Activated naive CD4-positive, alpha-beta T cell treated with anti-CD3 and anti-CD28 coated beads, Interleukin-2, amount 10 ng/mL, durations not matched to agents 7 days and 5 days (primary cell): Measurements from ENCODE around the gene NFRKB.

Source experiments
- CTCF ChIA-PET: fragments of 350-600 bp; sonication (Branson Sonifier 250); formaldehyde crosslinking; loops from one replicate; lab custom pipeline; 2021; ENCODE audit warnings: antibody characterized with exemption; lab: Charles Lee
- DNase-seq: peaks from one replicate; pipeline ENCODE4 v3.0.0-alpha.2; 2020
- H3K27ac Mint-ChIP-seq: one replicate; pipeline ENCODE4 v1.8.0; 2021; ENCODE audit warnings: mild to moderate bottlenecking, moderate library complexity, mixed read lengths
- H3K27me3 Mint-ChIP-seq: one replicate; pipeline ENCODE4 v1.8.0; 2021; ENCODE audit warnings: mild to moderate bottlenecking, mixed read lengths
- H3K36me3 Mint-ChIP-seq: one replicate; pipeline ENCODE4 v1.8.0; 2021; ENCODE audit warnings: mixed read lengths
- H3K4me1 Mint-ChIP-seq: one replicate; pipeline ENCODE4 v1.8.0; 2021; ENCODE audit warnings: mixed read lengths
- H3K4me3 Mint-ChIP-seq: one replicate; pipeline ENCODE4 v1.8.0; 2021; ENCODE audit warnings: mild to moderate bottlenecking, moderate library complexity, mixed read lengths
- H3K9me3 Mint-ChIP-seq: one replicate; pipeline ENCODE4 v1.8.0; 2021; ENCODE audit warnings: mixed read lengths

Gene NFRKB

DNA sequence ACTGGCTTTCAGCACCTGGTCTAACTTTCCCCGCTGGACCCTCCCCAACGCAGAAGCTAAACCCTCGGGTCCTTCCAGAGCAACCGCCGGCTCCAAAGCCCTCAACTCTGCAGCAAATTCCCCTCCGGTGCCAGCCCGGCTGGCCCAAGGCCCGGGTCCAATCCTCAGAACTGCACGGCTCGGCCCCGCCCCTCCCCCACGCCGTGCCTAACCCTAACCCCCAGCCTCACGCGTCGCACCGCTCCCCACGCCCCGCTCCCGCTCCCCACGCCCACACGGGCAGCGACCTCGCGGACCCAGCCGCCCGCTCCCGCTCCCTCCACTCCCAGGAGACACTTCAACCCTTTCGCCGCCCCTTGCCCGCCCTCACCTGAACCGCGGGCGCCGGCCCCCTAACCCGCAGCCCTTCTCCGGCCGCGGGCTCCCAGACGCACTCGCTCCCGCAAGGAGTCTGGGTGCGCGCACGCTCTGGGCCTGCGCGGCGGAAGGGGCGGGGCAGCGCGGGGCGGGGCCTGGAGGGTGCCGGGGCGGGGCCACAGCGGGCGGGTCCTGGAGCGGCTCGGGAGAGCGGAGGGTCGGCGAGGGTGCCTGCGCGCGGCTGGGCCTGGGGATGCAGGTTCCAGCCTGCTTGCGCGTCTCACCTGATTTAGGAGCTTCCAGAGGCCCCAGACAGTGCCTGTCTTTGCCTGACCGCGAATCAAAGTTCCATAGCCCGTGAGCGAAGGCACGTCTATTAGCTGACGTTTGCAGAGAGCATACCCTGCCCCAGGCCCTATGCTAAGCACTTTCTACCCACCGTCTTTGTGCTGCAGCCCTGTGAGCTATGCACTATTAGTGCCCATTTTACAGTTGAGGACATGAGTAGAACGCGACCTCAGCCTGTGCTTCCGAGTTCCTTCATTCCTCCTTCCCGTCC lies at the start of gene NFRKB:
Gene NFRKB, minus strand, starts transcription at position 453 of the 916 bp plus-strand sequence. CDS start 2,729 bp downstream, outside the sequence.
- peak; percentile 89 for DNase-seq
- Mint-ChIP-seq H3K36me3 (peaks cover 34% of the 10 kb centered on the region), H3K9me3 (no peaks in the 10 kb centered on the region), H3K4me3 (peak within 1 kb of the TSS; percentile 90), H3K27me3 (no peaks in the 10 kb centered on the region), H3K4me1 (peaks cover 36% of the 10 kb centered on the region), H3K27ac (peak within 1 kb of the TSS; percentile 87)
- CTCF ChIA-PET = interaction anchor here (1.6 kb wide), 1 partner anchor 237 kb away, joined by 5 read pairs; no protein-coding TSS in a partner anchor

DNA sequence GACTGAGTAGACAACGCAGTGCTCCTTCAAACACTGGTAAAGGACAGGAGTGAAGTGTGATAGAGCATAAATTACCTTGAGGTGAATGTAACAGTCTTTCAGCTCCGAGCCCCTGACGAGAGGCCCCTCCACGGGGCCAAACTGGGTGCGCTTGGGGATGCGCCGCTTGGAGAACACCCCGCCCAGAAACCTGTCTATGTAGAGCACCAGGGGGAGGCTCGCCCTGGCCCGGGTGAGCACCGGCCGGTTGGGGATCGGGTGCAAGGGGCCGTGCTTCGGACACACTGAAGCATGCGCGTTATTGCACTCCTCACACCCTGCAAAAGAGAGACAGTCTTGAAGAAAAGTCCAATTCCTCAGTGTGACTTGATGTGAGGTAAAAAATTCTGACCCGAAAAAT lies 49.3 kb upstream of the NFRKB start:
- Mint-ChIP-seq H3K4me1 (no peaks in the 10 kb centered on the region), H3K36me3 (peaks cover 20% of the 10 kb centered on the region), H3K27me3 (no peaks in the 10 kb centered on the region), H3K27ac (no peak overlapping the region), H3K9me3 (no peaks in the 10 kb centered on the region), H3K4me3 (no peak overlapping the region)
- CTCF ChIA-PET = interaction anchor here (0.8 kb wide), 1 partner anchor 9 kb away, joined by 3 read pairs; no protein-coding TSS in a partner anchor
- DNase-seq = no peak

DNA sequence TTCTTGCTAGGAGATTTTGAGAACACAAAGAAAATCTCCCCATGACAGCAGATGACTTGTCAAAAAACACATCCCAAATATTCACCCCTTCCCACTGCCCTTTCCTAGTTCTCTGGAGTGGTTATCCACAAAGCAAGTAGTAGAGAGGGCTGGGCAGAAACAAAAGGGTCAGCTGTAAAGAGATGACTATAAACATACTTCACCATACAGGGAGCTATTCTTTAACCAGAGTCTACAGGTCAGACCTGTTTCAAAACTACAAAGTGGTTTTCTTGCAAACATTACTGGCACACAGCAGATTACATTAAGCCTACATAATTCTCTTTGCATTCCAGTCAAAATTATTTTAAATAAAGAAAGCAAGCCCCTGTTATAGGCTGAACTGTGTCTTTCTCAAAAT lies 47.7 kb upstream of the NFRKB start:
- no peak overlapping the region for H3K27ac Mint-ChIP-seq
- no peaks in the 10 kb centered on the region for H3K27me3 Mint-ChIP-seq
- H3K9me3 Mint-ChIP-seq = no peaks in the 10 kb centered on the region
- no peaks in the 10 kb centered on the region for H3K4me1 Mint-ChIP-seq
- no peak for DNase-seq
- CTCF ChIA-PET = no interaction called here
- peaks cover 20% of the 10 kb centered on the region for H3K36me3 Mint-ChIP-seq
- H3K4me3 Mint-ChIP-seq = no peak overlapping the region

DNA sequence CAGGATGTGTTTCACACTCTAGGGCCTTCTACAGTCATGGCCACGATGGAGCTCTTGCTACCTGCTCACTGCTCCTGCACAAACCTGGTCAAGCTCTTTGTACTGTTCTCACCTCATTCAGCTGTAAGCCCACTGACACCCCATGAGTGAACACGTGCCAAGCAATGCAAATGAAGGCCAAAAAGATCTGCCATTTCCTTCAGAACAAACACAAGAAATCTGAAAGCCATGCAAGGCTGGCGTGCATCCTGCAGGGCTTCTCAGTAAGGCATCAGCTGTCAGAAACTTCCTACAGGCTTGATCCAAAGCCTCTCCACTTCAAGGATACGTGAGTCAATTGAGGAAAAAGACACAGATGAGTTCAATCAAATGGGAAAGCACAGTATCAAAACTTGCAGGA lies 44.1 kb upstream of the NFRKB start:
- CTCF ChIA-PET = no interaction called here
- H3K9me3 Mint-ChIP-seq = no peaks in the 10 kb centered on the region

DNA sequence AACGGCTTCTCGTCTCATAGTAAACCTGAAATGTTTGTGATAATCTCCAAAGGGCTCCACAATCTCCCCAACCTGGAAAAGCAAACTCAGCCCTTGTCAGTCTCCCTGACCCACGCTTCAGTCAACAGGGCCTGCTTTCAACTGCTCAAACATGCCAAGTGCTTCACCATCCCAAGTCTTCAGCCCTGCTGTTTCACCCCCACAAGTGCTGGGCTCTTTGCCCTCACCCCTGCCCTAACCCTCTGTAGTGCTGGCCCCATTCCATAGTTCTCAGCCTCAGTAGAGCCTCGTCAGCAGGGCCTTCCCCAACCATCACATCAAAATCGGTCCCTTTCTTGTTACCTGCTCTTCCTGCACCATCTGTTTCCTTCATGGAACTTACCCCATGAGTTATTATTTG lies 43.4 kb upstream of the NFRKB start:
- Mint-ChIP-seq H3K27me3 (no peaks in the 10 kb centered on the region), H3K4me3 (no peak overlapping the region), H3K27ac (no peak overlapping the region), H3K9me3 (no peaks in the 10 kb centered on the region), H3K4me1 (no peaks in the 10 kb centered on the region), H3K36me3 (peaks cover 19% of the 10 kb centered on the region)
- CTCF ChIA-PET = no interaction called here
- DNase-seq = no peak

More for the DNA sequence above, 44.1 kb upstream of the NFRKB start:
- Mint-ChIP-seq H3K4me1 (no peaks in the 10 kb centered on the region), H3K27ac (no peak overlapping the region), H3K27me3 (no peaks in the 10 kb centered on the region), H3K4me3 (no peak overlapping the region), H3K36me3 (peaks cover 20% of the 10 kb centered on the region)
- no peak for DNase-seq

DNA sequence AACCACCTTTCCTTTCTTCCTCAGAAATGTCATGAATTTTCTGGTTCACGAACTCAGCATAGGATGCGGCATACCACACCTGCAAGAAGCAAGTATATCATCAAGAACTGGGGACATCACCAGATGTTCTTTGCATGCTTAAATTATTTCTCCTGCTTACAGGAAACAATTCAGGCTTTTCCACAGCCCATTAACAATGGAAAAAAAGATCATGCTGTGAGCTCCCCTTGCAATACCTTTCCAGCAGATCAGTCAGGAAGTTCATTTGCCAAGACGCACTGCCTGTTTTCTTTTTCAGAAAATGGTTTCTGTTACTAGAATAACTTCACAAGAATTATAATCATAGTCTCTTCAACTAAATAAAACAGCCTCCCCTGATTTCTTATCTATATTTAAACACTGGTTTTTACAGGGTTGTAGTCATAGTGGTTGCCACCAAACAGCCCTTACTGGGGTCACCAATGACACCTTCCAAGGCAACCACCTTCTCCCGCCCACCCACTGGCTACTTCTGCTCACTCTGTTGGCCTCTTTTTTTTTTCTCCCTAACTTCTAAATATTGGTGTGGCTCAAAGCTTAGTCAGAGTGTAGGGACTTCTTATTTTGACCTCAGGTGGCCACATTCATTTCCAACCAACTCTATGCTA lies 42.3 kb upstream of the NFRKB start:
- CTCF ChIA-PET = no interaction called here
- no peaks in the 10 kb centered on the region for H3K9me3 Mint-ChIP-seq
- H3K4me3 Mint-ChIP-seq = no peak overlapping the region
- peaks cover 14% of the 10 kb centered on the region for H3K36me3 Mint-ChIP-seq
- DNase-seq = no peak
- H3K27ac Mint-ChIP-seq = no peak overlapping the region
- H3K4me1 Mint-ChIP-seq = no peaks in the 10 kb centered on the region
- no peaks in the 10 kb centered on the region for H3K27me3 Mint-ChIP-seq

DNA sequence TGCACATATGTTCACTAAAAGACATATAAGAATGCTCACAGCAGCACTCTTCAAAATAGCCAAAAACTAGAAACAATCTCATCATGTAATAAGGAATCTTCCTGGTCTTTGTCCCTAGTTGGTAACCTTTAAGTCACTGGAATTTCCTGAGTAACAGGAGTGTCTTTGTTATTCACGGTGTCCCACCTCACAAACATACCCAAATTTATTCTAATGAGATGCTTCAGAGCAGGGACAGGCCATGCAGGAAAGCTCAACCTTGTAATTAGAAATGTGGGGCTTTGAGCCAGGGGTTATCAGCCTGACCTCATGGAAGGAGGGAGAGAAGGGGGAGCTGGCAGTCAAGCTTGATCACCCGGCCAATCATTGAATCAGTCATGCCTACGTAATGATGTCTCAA lies 40.3 kb upstream of the NFRKB start:
- no peak overlapping the region for H3K4me3 Mint-ChIP-seq
- peaks cover 10% of the 10 kb centered on the region for H3K36me3 Mint-ChIP-seq
- H3K27ac Mint-ChIP-seq = no peak overlapping the region
- H3K9me3 Mint-ChIP-seq = no peaks in the 10 kb centered on the region
- no peaks in the 10 kb centered on the region for H3K27me3 Mint-ChIP-seq
- no peak for DNase-seq
- CTCF ChIA-PET = interaction anchor here (1.0 kb wide), 1 partner anchor 9 kb away, joined by 3 read pairs; no protein-coding TSS in a partner anchor
- H3K4me1 Mint-ChIP-seq = no peaks in the 10 kb centered on the region

DNA sequence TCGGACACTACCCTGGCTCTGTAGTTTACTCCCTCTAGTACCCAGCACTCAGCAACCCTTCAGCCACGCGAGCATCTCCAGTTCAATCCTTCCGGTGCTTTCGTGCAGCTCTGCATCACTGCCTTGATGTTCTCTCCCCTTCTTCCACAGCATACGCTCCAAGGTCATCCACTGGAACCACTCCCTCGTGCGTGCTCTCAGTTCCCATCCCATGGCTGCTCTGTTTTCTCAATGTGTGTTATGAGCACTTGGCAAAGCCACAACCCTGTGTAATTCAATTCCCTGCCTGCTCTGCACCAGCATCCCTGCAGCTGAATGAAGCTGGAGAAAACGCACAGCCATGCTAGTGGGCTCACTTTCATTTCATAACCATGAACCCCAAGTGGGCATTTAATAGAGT lies 38.5 kb upstream of the NFRKB start:
- Mint-ChIP-seq H3K4me3 (no peak overlapping the region), H3K4me1 (no peaks in the 10 kb centered on the region), H3K27me3 (no peaks in the 10 kb centered on the region), H3K27ac (no peak overlapping the region), H3K9me3 (no peaks in the 10 kb centered on the region), H3K36me3 (peaks cover 17% of the 10 kb centered on the region)
- CTCF ChIA-PET = no interaction called here
- no peak for DNase-seq

DNA sequence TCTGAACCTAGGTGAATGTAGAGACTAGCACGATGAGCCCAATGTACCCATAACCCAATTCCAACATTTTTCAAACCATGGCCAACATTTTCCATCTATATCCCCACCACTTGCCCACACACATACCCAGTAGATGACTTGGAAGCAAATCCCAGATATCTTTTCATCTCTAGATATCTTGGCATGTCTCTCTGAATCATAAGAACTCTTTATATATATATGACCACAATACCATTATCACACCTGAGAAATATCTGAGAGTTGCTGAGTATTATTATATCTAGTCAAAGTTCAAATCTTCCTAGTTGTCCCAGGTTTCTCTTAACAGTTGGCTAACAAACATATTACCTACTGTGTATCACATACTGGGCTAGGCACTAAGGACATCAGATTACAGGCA lies 37.9 kb upstream of the NFRKB start:
- Mint-ChIP-seq H3K9me3 (no peaks in the 10 kb centered on the region), H3K4me3 (no peak overlapping the region), H3K27me3 (no peaks in the 10 kb centered on the region), H3K27ac (no peak overlapping the region), H3K4me1 (no peaks in the 10 kb centered on the region), H3K36me3 (peaks cover 19% of the 10 kb centered on the region)
- DNase-seq = no peak
- CTCF ChIA-PET = no interaction called here

DNA sequence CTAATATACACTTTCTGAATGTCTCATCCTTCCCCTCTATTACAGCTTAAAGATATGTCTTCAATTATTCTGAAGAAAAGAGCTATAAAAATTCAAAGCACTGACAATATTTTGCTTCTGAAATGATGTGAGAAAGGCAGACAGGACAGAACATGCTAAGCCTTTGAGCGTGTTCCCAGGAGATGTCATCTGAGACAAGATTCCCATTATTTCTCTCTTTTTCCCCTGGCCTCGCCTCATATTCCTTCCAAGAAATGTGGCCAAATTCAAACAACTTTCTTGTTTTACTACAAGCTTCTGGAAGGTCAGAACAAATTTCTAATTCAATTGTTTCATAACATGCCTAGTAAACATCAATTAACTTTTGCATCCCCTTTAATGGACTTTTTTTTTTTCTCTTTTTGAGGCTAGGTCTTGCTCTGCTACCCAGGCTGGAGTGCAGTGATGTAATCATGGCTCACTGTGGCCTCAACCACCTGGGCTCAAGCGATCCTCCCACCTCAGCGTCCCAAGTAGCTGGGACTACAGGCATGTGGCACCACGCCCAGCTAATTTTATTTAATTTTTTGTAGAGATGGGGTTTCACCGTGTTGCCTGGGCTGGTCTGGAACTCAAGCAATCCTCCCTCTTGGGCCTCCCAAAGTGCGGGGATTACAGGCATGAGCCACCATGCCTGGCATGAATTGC lies 37.1 kb upstream of the NFRKB start:
- H3K4me3 Mint-ChIP-seq = no peak overlapping the region
- CTCF ChIA-PET = no interaction called here
- no peaks in the 10 kb centered on the region for H3K27me3 Mint-ChIP-seq
- H3K4me1 Mint-ChIP-seq = no peaks in the 10 kb centered on the region
- H3K36me3 Mint-ChIP-seq = peaks cover 22% of the 10 kb centered on the region
- DNase-seq = no peak
- no peak overlapping the region for H3K27ac Mint-ChIP-seq
- no peaks in the 10 kb centered on the region for H3K9me3 Mint-ChIP-seq

DNA sequence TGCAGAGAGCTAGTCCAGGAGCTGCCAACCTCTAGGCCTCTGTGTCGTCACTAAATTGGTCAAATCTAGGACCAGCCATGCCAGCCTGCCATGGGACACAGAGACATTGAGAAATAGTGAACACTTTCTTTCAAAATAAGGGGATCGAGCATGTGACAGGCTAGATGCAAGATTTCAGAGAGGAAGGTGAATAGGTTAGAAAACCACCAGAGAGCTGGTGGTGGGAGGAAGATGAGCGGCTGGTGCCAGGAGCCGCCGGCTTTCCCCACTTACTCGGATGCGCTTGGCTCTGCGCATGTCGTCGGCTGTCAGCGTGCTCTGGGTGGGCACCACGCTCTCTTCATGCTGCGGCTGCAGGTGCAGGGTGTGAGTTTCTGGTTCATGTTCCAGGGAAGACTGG lies 35.4 kb upstream of the NFRKB start:
- no peaks in the 10 kb centered on the region for H3K9me3 Mint-ChIP-seq
- CTCF ChIA-PET = interaction anchor here (0.9 kb wide), 1 partner anchor 202 kb away, joined by 4 read pairs; no protein-coding TSS in a partner anchor
- H3K4me1 Mint-ChIP-seq = no peaks in the 10 kb centered on the region
- DNase-seq = no peak
- no peak overlapping the region for H3K27ac Mint-ChIP-seq
- peaks cover 26% of the 10 kb centered on the region for H3K36me3 Mint-ChIP-seq
- H3K27me3 Mint-ChIP-seq = no peaks in the 10 kb centered on the region
- H3K4me3 Mint-ChIP-seq = no peak overlapping the region

DNA sequence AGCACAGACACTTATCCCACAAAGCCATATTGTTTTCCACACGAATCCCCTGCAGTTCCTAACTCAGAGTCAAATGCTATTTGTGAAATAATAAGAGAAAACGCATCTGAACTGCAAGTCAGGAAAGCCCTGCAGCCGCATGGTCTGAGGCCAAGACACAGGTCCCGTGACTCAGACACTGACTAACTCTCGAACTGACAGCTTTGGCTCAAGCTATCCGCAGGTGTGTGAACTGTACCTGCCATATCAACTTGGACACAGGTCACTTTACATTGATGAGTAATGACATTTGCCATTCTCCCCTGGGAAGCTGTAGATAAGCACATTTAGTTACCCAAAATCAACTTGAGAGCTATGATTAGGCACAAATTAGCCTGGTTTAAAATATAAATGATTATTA lies 34.9 kb upstream of the NFRKB start:
- CTCF ChIA-PET = interaction anchor here (0.9 to 1.4 kb wide), 2 partner anchors 202 to 203 kb away, joined by 4 to 5 read pairs; no protein-coding TSS in a partner anchor
- H3K4me1 Mint-ChIP-seq = no peaks in the 10 kb centered on the region
- no peaks in the 10 kb centered on the region for H3K27me3 Mint-ChIP-seq
- no peak for DNase-seq
- peaks cover 29% of the 10 kb centered on the region for H3K36me3 Mint-ChIP-seq
- H3K4me3 Mint-ChIP-seq = no peak overlapping the region
- H3K27ac Mint-ChIP-seq = no peak overlapping the region
- no peaks in the 10 kb centered on the region for H3K9me3 Mint-ChIP-seq

DNA sequence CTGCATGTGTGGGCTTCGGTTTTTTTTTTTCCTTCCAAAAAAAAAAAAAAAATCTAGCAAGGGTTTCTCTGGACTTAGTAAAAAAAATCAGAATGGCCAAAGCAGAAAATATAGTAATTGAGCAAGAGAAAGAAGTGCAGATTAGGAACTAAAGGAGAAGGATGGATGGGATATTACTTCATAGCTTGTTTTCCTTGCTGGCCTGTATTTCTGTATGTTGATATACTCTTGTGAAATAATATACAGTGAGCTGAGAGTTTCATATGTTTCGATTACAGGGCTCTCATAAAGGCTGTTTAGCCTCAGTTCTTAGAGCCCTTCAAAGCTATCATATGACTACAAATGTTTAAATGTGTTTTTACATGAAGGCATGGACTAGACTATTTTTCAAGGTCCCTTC lies 34.3 kb upstream of the NFRKB start:
- CTCF ChIA-PET = interaction anchor here (1.4 kb wide), 1 partner anchor 203 kb away, joined by 5 read pairs; no protein-coding TSS in a partner anchor
- Mint-ChIP-seq H3K9me3 (no peaks in the 10 kb centered on the region), H3K27me3 (no peaks in the 10 kb centered on the region), H3K4me3 (no peak overlapping the region), H3K36me3 (peaks cover 30% of the 10 kb centered on the region), H3K4me1 (no peaks in the 10 kb centered on the region), H3K27ac (no peak overlapping the region)
- no peak for DNase-seq
